ENCODE data around the gene NFATC2.

Gene NFATC2

GRCh38 chr20:51371720-51372119, 170.8 kb downstream of the NFATC2 start:
- DNase-seq = no peak

DNA sequence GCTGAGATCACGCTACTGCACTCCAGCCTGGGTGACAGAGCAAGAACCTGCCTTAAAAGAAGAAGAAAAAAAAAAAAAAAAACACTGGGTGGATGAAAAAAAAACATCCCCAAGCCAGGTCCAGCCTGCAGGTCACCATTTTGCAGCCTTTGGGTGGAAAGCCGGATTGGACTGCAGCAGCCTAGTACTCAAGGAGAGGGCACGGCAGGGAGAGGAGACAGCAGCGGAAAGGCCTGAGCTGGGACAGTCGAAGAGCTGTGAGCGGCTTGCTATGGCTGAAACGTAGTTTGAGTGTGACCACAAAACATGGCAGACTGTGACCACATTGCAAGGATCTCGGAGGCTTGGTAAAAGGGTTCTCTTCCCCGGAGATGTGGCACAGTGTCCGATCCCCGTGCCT, 173.0 kb downstream of the NFATC2 start:
- no peak for DNase-seq

DNA sequence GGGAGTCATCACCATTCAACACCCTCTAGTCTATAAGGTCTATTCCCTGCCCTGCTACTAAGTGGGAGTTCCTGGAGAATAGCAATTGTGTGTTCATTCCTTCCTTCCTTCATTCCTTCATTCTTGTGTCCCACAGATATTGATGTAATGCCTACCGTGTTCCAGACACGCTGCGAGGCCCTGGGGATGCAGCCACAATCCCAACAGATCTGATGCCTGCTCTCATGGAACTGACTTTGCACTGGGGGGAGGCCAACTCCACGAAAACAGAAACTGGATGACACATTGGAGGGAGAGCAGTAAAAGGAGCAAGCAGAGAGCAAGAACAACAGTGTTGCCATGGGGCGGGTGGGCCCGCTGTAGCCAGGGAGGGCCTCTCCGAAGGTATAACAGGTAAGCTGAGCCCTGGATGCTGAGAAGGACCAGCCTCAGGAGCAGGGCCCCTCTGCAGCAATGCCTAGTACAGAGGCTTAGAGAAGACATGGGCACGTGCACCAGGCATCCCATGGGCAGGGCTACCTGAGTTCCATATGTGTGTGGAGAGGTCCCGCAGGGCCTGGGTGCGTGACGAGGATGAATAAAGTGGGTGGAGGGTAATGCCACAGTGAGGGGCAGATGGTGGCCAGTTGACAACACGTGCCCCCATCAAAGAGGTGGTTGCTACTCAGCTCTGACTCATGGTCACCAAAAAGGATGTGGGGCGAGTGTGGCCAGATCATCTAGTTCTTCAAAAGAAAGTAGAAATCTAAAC, 173.9 kb downstream of the NFATC2 start:
- no peak for DNase-seq

DNA sequence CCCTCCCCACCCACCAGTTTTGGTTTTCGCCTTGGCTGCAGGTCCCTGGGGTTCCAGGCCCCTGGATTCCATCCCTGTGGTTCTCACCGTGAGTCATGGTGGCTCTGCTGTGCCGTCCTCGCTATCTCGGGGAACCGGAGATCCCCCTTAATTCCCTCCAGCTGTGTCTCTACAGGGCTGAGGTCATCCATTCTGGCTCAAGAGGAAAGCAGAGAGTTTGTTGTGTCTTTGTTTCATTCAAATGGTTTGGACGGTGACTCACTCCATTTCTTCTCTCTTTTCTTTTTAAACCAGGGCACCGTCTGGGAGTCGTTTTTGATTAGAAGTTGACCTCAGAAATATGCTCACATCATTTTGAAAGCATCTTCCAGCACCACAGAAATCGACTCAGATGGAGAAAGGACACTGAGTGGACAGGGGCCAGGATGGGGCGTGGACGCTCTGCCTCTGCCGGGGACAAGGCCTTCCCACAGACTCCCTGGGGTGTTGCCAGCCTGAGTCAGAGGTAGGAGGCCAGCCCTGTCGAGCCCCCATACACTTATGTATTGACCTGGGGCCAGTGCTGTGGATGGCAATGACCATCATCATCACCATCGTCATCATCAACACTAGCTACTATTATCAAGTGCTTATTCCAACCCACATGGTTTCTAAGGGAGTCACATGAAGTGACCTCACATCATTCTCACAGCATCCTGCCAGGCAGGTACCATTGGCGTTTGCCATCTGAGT, 176.2 kb downstream of the NFATC2 start:
- no peak for DNase-seq

- no peak for DNase-seq
Measured at GRCh38 chr20:51365670-51366069, 176.8 kb downstream of the NFATC2 start.

DNA sequence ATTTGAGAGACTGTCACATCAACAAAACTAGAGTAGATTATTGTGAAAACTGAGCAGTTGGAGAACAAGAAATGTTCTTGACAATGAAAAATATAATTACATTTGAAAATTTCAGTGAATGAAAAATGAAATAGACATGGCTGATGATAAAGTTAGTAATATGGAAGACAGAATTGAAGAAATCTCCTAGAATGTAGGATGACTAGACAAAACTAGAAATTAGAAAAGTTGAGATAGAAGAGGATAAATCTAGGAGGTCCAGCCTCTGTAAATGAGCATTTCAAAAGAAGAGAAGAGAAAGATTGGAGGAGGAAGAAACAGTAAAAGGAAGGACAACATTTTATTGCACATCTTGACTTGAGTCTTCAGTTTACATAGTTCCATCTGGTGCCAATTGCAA, 178.7 kb downstream of the NFATC2 start:
- DNase-seq = no peak

GRCh38 chr20:51363378-51363777, 179.1 kb downstream of the NFATC2 start:
- no peak for DNase-seq

DNA sequence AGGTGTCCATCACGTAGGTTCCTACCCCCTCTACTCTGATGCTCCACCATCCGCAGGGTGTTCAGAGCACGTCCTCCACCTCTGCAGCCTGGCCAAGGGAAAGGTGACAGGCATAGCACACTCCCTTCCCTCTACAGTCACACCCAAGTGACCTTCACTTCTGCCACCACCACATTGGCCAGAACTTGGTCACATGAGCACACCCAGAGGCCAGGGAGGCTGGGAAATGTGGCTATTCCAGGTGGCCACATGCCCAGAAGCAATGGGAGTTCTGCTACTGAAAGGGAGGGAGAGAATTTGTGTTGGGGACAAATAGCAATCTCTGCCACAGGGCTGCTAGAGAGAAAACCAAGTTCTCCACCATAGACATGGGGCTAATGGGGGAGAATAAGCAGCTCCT, 180.3 kb downstream of the NFATC2 start:
- no peak for DNase-seq

- DNase-seq = no peak
Measured at GRCh38 chr20:51361258-51361657, 181.3 kb downstream of the NFATC2 start.

- no peak for DNase-seq
Measured at GRCh38 chr20:51360451-51361201, 181.9 kb downstream of the NFATC2 start.

DNA sequence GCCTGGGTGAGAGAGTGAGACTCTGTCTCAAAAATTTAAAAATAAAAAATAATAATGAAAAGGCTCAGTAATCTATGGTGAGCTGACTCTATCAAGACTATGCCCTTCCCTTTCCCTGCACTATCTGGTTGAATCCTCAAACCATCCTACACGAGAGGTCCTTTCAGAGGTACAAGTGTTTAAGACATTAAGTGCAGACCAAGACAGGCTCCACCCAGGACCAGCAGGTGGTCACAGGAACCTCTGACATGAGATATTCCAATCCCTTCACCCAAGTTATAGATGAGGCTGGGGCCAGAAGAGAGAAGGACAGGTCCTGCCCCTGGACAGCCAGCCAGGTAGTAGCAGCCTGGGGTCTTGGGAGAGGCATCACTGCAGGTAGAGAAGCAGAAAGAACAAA, 182.6 kb downstream of the NFATC2 start:
- no peak for DNase-seq

- no peak for DNase-seq
Measured at GRCh38 chr20:51359401-51359800, 183.1 kb downstream of the NFATC2 start.

DNA sequence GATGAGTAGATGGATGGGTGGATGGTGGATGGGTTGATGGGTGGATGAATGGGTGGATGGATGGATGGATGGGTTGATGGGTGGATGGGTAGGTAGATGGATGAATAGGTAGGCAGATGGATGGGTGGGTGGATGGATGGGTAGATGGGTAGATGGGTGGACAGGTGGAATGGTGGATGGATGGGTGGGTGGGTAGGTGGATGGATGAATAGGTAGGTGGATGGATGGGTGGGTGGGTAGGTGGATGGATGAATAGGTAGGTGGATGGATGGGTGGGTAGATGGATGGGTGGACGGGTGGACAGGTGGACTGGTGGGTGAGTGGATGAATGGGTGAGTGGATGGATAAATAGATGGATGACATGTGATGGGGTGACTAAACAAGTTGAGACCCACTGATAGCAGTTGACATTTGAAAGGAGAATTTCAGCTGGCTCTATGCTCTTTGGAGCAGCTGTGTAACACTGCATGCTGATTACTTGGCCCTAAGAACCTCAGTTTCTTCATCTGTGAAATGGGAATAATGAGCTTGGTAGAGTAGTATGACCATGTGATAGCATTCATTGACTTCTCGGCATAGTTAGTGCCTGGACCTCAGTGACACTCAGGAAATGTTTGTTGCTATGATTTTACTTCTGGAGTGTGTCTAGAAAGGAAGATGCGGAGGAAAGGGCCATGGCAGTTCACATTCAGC, 184.3 kb downstream of the NFATC2 start:
- DNase-seq = no peak

GRCh38 chr20:51357543-51357942, 185.0 kb downstream of the NFATC2 start:
- DNase-seq = no peak

GRCh38 chr20:51356871-51357270, 185.6 kb downstream of the NFATC2 start:
- DNase-seq = no peak

DNA sequence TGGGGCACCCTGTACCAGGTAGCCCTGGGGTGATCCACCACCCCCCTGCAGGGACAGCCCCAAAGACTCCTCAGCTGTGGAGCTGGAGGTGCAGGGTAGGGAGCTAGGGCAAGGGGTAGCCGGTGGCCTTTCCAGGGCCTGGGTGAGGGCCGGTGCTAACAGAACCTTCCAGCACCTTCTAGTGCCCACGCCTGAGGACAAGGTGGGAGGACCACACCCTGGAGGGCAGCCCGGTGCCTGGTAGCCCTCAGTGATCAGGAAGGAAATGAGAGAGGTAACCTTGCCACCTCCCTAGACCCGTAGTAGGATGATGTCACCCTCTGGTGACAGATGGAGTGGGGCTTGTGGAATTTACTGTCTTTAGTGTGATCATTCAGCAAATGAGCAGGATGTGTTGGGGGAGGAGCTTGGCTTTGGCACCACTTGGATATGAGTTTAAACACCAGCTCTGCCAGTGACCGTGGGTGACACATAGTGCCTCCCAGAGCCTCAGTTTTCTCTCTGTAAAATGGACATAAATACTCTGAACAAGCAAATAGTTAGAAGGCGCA, 187.7 kb downstream of the NFATC2 start:
- DNase-seq = no peak

- no peak for DNase-seq
Measured at GRCh38 chr20:51354191-51354768, 188.2 kb downstream of the NFATC2 start.

DNA sequence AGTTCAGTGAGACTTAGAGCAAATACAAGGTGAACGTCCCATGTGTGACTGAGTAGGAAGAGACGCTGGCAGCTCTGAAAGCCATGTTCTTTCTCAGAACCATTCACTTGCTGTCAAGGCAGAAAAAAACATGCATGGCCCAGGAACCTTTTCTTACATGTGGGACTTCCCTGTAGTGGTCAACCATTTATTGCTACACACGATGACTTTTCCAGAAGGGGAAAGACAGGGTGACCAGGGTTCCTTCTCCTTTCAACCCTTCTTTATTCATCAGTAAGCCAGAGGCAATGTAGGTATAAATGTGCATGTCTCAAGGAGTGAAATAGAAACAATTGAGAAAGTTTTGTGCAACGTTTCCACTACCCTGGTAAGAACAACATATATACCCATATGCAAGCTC, 189.0 kb downstream of the NFATC2 start:
- DNase-seq = no peak

DNA sequence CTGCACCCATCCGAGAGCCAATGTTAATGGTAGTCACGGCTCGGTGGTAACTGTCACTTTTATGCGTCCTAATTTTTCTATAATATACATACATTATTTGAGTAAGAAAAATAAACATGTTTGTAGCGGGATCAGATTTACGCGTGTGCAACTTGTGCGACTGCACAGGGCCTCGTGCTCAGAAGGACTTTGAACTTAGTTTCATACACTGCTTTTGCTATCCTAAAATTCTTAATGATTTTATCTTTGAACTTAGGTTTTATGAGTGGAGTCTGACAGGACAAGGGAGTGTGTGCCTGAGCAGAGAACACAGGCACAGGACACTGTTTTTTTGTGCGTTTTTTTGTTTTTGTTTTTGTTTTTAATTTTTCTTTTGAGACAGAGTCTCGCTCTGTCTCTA, 189.7 kb downstream of the NFATC2 start:
- no peak for DNase-seq

- no peak for DNase-seq
Measured at GRCh38 chr20:51350941-51351631, 191.4 kb downstream of the NFATC2 start.

GRCh38 chr20:51348876-51349275, 193.6 kb downstream of the NFATC2 start:
- DNase-seq = no peak

GRCh38 chr20:51347831-51348230, 194.7 kb downstream of the NFATC2 start:
- DNase-seq = no peak

All from NCI-H526 (cell line).